BLaER1 (cell line): ENCODE data around the gene PIK3R2.
"Not testable (repeated sequence)": the region's sequence is repeated elsewhere in the genome, so short reads cannot be mapped to it uniquely, and the experiment has no call there.

Experiments used
- H3K27ac ChIP-seq: shearing (Covaris generic); formaldehyde crosslinking; 2 replicates; pipeline ENCODE4 v1.8.1; 2022
- H3K27me3 ChIP-seq: shearing (Covaris generic); formaldehyde crosslinking; 2 replicates; pipeline ENCODE4 v1.8.1; 2022
- H3K36me3 ChIP-seq: shearing (Covaris generic); formaldehyde crosslinking; 2 replicates; pipeline ENCODE4 v1.8.1; 2022
- H3K4me1 ChIP-seq: shearing (Covaris generic); formaldehyde crosslinking; 2 replicates; pipeline ENCODE4 v1.8.1; 2022
- H3K4me2 ChIP-seq: shearing (Covaris generic); formaldehyde crosslinking; 2 replicates; pipeline ENCODE4 v1.8.1; 2022
- H3K4me3 ChIP-seq: shearing (Covaris generic); formaldehyde crosslinking; 2 replicates; pipeline ENCODE4 v1.8.1; 2022
- H3K9ac ChIP-seq: shearing (Covaris generic); formaldehyde crosslinking; 2 replicates; pipeline ENCODE4 v1.8.1; 2022
- H3K9me3 ChIP-seq: shearing (Covaris generic); formaldehyde crosslinking; 2 replicates; pipeline ENCODE4 v1.8.1; 2022
- H4K20me1 ChIP-seq: shearing (Covaris generic); formaldehyde crosslinking; 2 replicates; pipeline ENCODE4 v1.8.1; 2022
- Cebpa-rat ChIP-seq: shearing (Covaris generic); IDR thresholded peaks from 2 replicates; pipeline ENCODE4 v1.8.1; 2022

The PIK3R2 gene

DNA sequence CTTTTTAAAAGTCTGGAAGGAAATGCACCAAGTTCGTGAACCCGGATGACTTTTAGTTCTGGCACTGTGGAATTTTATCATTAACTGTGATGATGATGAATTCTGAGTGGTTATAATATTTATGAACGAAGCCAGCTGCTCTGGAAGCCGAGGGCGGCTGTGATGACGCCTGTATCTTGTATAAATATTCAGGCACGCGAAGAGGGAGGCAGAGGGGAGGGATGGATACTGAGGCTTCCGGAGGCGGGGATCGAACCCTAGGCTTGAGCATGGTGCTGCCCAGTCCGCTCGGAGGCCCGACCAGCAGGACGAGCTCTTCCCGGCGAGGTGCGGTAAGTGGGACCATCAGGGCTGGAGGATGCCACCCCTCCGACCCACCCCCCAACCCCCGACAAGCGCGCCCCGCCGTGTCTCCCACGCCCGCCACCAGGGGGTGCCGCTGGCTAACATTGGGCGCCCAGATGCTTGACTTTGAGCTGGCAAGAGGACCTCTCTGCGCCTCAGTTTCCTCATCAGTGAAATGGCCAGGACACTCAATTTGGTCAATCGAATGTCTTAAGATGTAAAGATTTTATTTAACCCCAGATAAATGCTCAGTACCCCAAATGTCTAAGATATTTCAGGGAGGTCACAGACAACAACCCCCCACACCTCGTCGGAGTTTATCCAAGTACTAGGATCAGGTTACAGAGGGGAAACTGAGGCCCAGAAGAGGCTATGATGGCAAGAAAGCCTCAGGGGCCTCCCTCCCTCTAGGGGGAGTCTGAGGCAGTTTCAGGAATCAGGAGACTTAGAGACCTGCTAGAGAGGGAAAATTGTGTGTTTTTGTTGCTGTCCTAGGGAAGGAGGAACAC is 55.4 kb downstream of the PIK3R2 start:
- Histone ChIP-seq H3K4me1 (peaks cover 29% of the 10 kb centered on the region), H3K27ac (no peak overlapping the region), H3K4me3 (no peak overlapping the region)

DNA sequence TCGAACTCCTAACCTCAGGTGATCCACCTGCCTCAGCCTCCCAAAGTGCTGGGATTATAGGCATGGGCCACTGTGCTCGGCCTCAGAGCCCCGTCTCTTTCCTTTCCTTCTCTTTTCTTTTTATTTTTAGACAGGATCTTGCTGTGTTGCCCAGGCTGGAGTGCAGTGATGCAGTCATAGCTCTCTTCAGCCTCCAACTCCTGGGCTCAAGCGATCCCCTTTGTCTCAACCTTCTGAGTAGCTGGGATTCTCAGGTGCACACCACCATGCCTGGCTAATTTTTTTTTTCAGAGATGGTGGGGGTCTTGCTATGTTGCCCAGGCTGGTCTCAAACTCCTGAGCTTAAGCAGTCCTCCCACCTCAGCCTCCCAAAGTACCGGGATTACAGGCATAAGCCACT is 56.9 kb downstream of the PIK3R2 start:
- peaks cover 33% of the 10 kb centered on the region for H3K4me1 ChIP-seq
- H3K27ac ChIP-seq, H3K27me3 ChIP-seq, H3K36me3 ChIP-seq, H3K4me3 ChIP-seq, H3K9me3 ChIP-seq, H3K4me2 ChIP-seq, H4K20me1 ChIP-seq, H3K9ac ChIP-seq: not testable (repeated sequence)

More for the DNA sequence above, 55.4 kb downstream of the PIK3R2 start:
- H3K9ac ChIP-seq = no peak overlapping the region
- H3K27me3 ChIP-seq = no peaks in the 10 kb centered on the region
- peaks cover 7% of the 10 kb centered on the region; the same call in 1 of the 2 replicates for H3K36me3 ChIP-seq
- H3K4me2 ChIP-seq = no peak overlapping the region
- no peaks in the 10 kb centered on the region for H4K20me1 ChIP-seq
- no peaks in the 10 kb centered on the region for H3K9me3 ChIP-seq
- no peak for TF ChIP-seq Cebpa-rat

DNA sequence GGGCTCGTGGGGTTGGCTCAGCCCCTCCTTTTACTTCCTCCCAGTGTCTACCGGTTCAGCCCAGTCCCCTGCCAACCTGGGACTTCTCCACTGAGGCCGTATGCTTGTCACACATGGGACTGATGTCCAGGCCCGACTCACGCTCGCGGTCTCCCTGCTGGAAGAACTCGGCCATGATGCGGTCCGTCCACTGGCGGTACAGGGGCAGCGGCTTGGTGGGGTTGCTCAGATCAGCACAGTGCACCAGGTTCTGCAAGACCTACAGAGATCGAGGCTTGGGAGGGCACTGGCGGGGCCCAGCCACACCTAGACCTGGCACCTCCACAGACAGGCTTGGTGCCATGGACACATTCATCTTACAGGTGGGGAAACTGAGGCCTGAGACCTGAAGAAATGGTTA is 58.7 kb downstream of the PIK3R2 start:
- Histone ChIP-seq H3K36me3 (peaks cover 7% of the 10 kb centered on the region; the same call in 1 of the 2 replicates), H3K9me3 (no peaks in the 10 kb centered on the region), H4K20me1 (no peaks in the 10 kb centered on the region), H3K27ac (no peak overlapping the region), H3K9ac (no peak overlapping the region), H3K27me3 (no peaks in the 10 kb centered on the region), H3K4me1 (peaks cover 20% of the 10 kb centered on the region), H3K4me2 (no peak overlapping the region), H3K4me3 (no peak overlapping the region)
- no peak for TF ChIP-seq Cebpa-rat

GRCh38 chr19:18214779-18215433 is 61.9 kb downstream of the PIK3R2 start:
- H3K4me2 ChIP-seq = no peak overlapping the region
- H3K36me3 ChIP-seq = peaks cover 21% of the 10 kb centered on the region; the same call in 1 of the 2 replicates
- no peak overlapping the region for H3K4me3 ChIP-seq
- H3K27me3 ChIP-seq = no peaks in the 10 kb centered on the region
- H3K9me3 ChIP-seq = no peaks in the 10 kb centered on the region
- no peaks in the 10 kb centered on the region for H4K20me1 ChIP-seq
- no peak for TF ChIP-seq Cebpa-rat
- no peak overlapping the region for H3K27ac ChIP-seq
- peaks cover 6% of the 10 kb centered on the region; the same call in 1 of the 2 replicates for H3K4me1 ChIP-seq
- no peak overlapping the region for H3K9ac ChIP-seq

GRCh38 chr19:18216789-18217188 is 63.8 kb downstream of the PIK3R2 start:
- no peak for TF ChIP-seq Cebpa-rat

DNA sequence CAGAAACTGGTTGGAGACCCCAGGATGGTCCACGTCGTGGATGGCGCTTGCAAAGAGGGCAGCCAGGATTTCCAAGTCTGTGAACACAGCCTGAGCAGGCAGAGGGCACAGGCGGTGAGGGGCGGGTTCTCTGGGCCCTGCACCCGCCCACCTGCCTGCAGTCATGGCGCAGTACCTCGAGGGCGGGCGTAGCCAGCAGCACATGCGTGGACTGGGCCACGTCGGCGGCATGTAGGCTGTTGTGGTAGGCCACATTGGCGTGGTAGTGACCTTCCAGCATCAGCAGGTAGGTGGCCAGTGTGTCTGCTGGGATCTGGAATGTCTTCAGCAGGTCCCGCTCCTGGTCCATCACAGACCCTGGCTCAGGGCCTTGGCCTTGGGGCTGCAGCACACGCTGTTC is 65.2 kb downstream of the PIK3R2 start:
- no peak overlapping the region for H3K4me3 ChIP-seq
- H3K9ac ChIP-seq = no peak overlapping the region
- no peaks in the 10 kb centered on the region for H3K9me3 ChIP-seq
- no peaks in the 10 kb centered on the region for H4K20me1 ChIP-seq
- peaks cover 14% of the 10 kb centered on the region; the same call in 1 of the 2 replicates for H3K36me3 ChIP-seq
- H3K4me1 ChIP-seq = peaks cover 6% of the 10 kb centered on the region; the same call in 1 of the 2 replicates
- H3K27me3 ChIP-seq = no peaks in the 10 kb centered on the region; the same call in 1 of the 2 replicates
- no peak overlapping the region for H3K4me2 ChIP-seq
- H3K27ac ChIP-seq = no peak overlapping the region
- TF ChIP-seq Cebpa-rat = no peak

More at GRCh38 chr19:18216789-18217188, 63.8 kb downstream of the PIK3R2 start:
- Histone ChIP-seq H3K36me3 (peaks cover 18% of the 10 kb centered on the region; the same call in 1 of the 2 replicates), H4K20me1 (no peaks in the 10 kb centered on the region), H3K27ac (no peak overlapping the region), H3K27me3 (no peaks in the 10 kb centered on the region), H3K4me1 (peaks cover 6% of the 10 kb centered on the region; the same call in 1 of the 2 replicates), H3K9ac (no peak overlapping the region), H3K9me3 (no peaks in the 10 kb centered on the region), H3K4me2 (no peak overlapping the region), H3K4me3 (no peak overlapping the region)

GRCh38 chr19:18218600-18218999 is 65.6 kb downstream of the PIK3R2 start:
- H4K20me1 ChIP-seq = no peaks in the 10 kb centered on the region
- H3K9me3 ChIP-seq = no peaks in the 10 kb centered on the region
- H3K4me1 ChIP-seq = peaks cover 6% of the 10 kb centered on the region; the same call in 1 of the 2 replicates
- H3K4me2 ChIP-seq = no peak overlapping the region
- no peak overlapping the region for H3K9ac ChIP-seq
- H3K27ac ChIP-seq = no peak overlapping the region
- TF ChIP-seq Cebpa-rat = no peak
- peaks cover 3% of the 10 kb centered on the region for H3K27me3 ChIP-seq
- peaks cover 14% of the 10 kb centered on the region; the same call in 1 of the 2 replicates for H3K36me3 ChIP-seq
- no peak overlapping the region for H3K4me3 ChIP-seq
